Measurements from ENCODE around the gene HDAC5. TPM values are rescaled to one million over a fixed set of nuclear protein-coding genes. Genes with fewer than 3 reads are reported as not detected.
"Not testable (repeated sequence)": the region's sequence is repeated elsewhere in the genome, so short reads cannot be mapped to it uniquely, and the experiment has no call there.

Gene HDAC5
- total RNA-seq, 1 donor from 2014 or later: 42.0 TPM

- Mint-ChIP-seq H3K36me3 (ENCODE audit: unreplicated experiment) (no peaks in the 10 kb centered on the region), H3K27me3 (ENCODE audit: unreplicated experiment) (no peaks in the 10 kb centered on the region), H3K4me1 (ENCODE audit: unreplicated experiment) (peaks cover 23% of the 10 kb centered on the region), H3K27ac (ENCODE audit: unreplicated experiment) (peak overlapping the region; percentile 95), H3K9me3 (ENCODE audit: unreplicated experiment) (no peaks in the 10 kb centered on the region), H3K4me3 (ENCODE audit: unreplicated experiment) (peak overlapping the region; percentile 68)
- no peak for TF ChIP-seq CTCF (IDR thresholded peaks at IDR 0.05)
- DNase-seq (ENCODE audit: extremely low spot score, unreplicated experiment): peak; percentile 97
These were observed 14.7 kb upstream of the HDAC5 start for GRCh38 chr17:44137891-44138709.

GRCh38 chr17:44134752-44135568, 11.5 kb upstream of the HDAC5 start:
- Mint-ChIP-seq H3K27ac (ENCODE audit: unreplicated experiment) (no peak overlapping the region), H3K4me1 (ENCODE audit: unreplicated experiment) (peaks cover 22% of the 10 kb centered on the region), H3K4me3 (ENCODE audit: unreplicated experiment) (no peak overlapping the region), H3K9me3 (ENCODE audit: unreplicated experiment) (no peaks in the 10 kb centered on the region), H3K36me3 (ENCODE audit: unreplicated experiment) (no peaks in the 10 kb centered on the region), H3K27me3 (ENCODE audit: unreplicated experiment) (no peaks in the 10 kb centered on the region)
- DNase-seq (ENCODE audit: extremely low spot score, unreplicated experiment): no peak
- TF ChIP-seq CTCF (IDR thresholded peaks at IDR 0.05): no peak

- H3K4me1 Mint-ChIP-seq (ENCODE audit: unreplicated experiment): peaks cover 22% of the 10 kb centered on the region
- H3K27ac Mint-ChIP-seq (ENCODE audit: unreplicated experiment): no peak overlapping the region
- DNase-seq (ENCODE audit: extremely low spot score, unreplicated experiment): no peak
- no peaks in the 10 kb centered on the region for H3K36me3 Mint-ChIP-seq (ENCODE audit: unreplicated experiment)
- H3K9me3 Mint-ChIP-seq (ENCODE audit: unreplicated experiment): no peaks in the 10 kb centered on the region
- no peak for TF ChIP-seq CTCF (IDR thresholded peaks at IDR 0.05)
- no peak overlapping the region for H3K4me3 Mint-ChIP-seq (ENCODE audit: unreplicated experiment)
- H3K27me3 Mint-ChIP-seq (ENCODE audit: unreplicated experiment): no peaks in the 10 kb centered on the region
These were observed 10.6 kb upstream of the HDAC5 start for GRCh38 chr17:44133918-44134476.

- Mint-ChIP-seq H3K4me3 (ENCODE audit: unreplicated experiment) (no peak overlapping the region), H3K36me3 (ENCODE audit: unreplicated experiment) (no peaks in the 10 kb centered on the region), H3K4me1 (ENCODE audit: unreplicated experiment) (peaks cover 6% of the 10 kb centered on the region), H3K9me3 (ENCODE audit: unreplicated experiment) (no peaks in the 10 kb centered on the region), H3K27me3 (ENCODE audit: unreplicated experiment) (no peaks in the 10 kb centered on the region), H3K27ac (ENCODE audit: unreplicated experiment) (peak overlapping the region; percentile 5)
- no peak for DNase-seq (ENCODE audit: extremely low spot score, unreplicated experiment)
- TF ChIP-seq CTCF (IDR thresholded peaks at IDR 0.05): no peak
These were observed 8.9 kb upstream of the HDAC5 start for GRCh38 chr17:44132275-44132821.

GRCh38 chr17:44131372-44131771, 7.9 kb upstream of the HDAC5 start:
- not testable (repeated sequence) for H3K9me3 Mint-ChIP-seq (ENCODE audit: unreplicated experiment); H3K4me1 Mint-ChIP-seq (ENCODE audit: unreplicated experiment); H3K4me3 Mint-ChIP-seq (ENCODE audit: unreplicated experiment)

More at GRCh38 chr17:44131372-44131771, 7.9 kb upstream of the HDAC5 start:
- H3K27me3 Mint-ChIP-seq (ENCODE audit: unreplicated experiment); H3K36me3 Mint-ChIP-seq (ENCODE audit: unreplicated experiment); DNase-seq (ENCODE audit: extremely low spot score, unreplicated experiment); H3K27ac Mint-ChIP-seq (ENCODE audit: unreplicated experiment): not testable (repeated sequence)

Data from osteocyte (in vitro differentiated cells).